Immature natural killer cell (primary cell): ENCODE measurements around the gene G6PC1. TPM values are rescaled to one million over a fixed set of nuclear protein-coding genes. Genes with fewer than 3 reads are reported as not detected.
"Not testable (repeated sequence)": the region's sequence is repeated elsewhere in the genome, so short reads cannot be mapped to it uniquely, and the experiment has no call there.

ENCODE experiments used
- DNase-seq, 3 donors: peaks; one replicate each; pipeline ENCODE4 v3.0.0; 2022; ENCODE audit warnings: mixed read lengths in 1 of 3
- H3K27ac Mint-ChIP-seq, 6 donors: one replicate each; pipeline ENCODE4 v1.8.0; 2020; ENCODE audit warnings: mixed read lengths in 6 of 6, mild to moderate bottlenecking in 5 of 6, inconsistent platforms in 4 of 6, moderate library complexity in 3 of 6
- H3K27me3 Mint-ChIP-seq, 3 donors: one replicate each; pipeline ENCODE4 v1.8.0; 2020 to 2021; ENCODE audit warnings: low read depth in 3 of 3, mild to moderate bottlenecking in 3 of 3, mixed read lengths in 3 of 3, moderate library complexity in 3 of 3, inconsistent platforms in 1 of 3
- H3K36me3 Mint-ChIP-seq, 3 donors: one replicate each; pipeline ENCODE4 v1.8.0; 2020; ENCODE audit warnings: mixed read lengths in 3 of 3, inconsistent platforms in 2 of 3, mild to moderate bottlenecking in 2 of 3
- H3K4me1 Mint-ChIP-seq, 2 donors: one replicate each; pipeline ENCODE4 v1.8.0; 2020; ENCODE audit warnings: inconsistent platforms in 2 of 2, mild to moderate bottlenecking in 2 of 2, mixed read lengths in 2 of 2, moderate library complexity in 1 of 2
- H3K4me3 Mint-ChIP-seq, 5 donors: one replicate each; pipeline ENCODE4 v1.8.0; 2020; ENCODE audit warnings: mild to moderate bottlenecking in 5 of 5, mixed read lengths in 5 of 5, inconsistent platforms in 3 of 5, moderate library complexity in 3 of 5
- H3K9me3 Mint-ChIP-seq, 6 donors: one replicate each; pipeline ENCODE4 v1.8.0; 2020; ENCODE audit warnings: mild to moderate bottlenecking in 6 of 6, mixed read lengths in 6 of 6, inconsistent platforms in 4 of 6, moderate library complexity in 3 of 6
- polyA plus RNA-seq, 3 donors: library from polyadenylated mRNA; unstranded; fragments of 300-500 nt; fragmentation: Illumina TruSeq; gene quantifications; one replicate each; pipeline ENCODE4 v1.2.3, GENCODE V29; 2021

Gene G6PC1
- polyA plus RNA-seq, 3 donors from 2014 or later = not detected

- H3K9me3 Mint-ChIP-seq = not testable (repeated sequence)
Measured at GRCh38 chr17:42881706-42882105, 18.9 kb upstream of the G6PC1 start.

GRCh38 chr17:42882166-42882565, 18.4 kb upstream of the G6PC1 start:
- Mint-ChIP-seq H3K36me3 (no peaks in the 10 kb centered on the region), H3K4me3 (no peak overlapping the region), H3K27me3 (peaks cover 1 to 8% (median 3%) of the 10 kb centered on the region in 3 donors), H3K9me3 (no peaks in the 10 kb centered on the region), H3K4me1 (no peaks in the 10 kb centered on the region), H3K27ac (no peak overlapping the region)
- DNase-seq = no peak

More at GRCh38 chr17:42881706-42882105, 18.9 kb upstream of the G6PC1 start:
- not testable (repeated sequence) for H3K4me1 Mint-ChIP-seq, H3K4me3 Mint-ChIP-seq, H3K27ac Mint-ChIP-seq, H3K36me3 Mint-ChIP-seq, DNase-seq, H3K27me3 Mint-ChIP-seq

GRCh38 chr17:42883802-42884558, 16.6 kb upstream of the G6PC1 start:
- Mint-ChIP-seq H3K4me3 (no peak overlapping the region), H3K27me3 (peaks cover 1 to 8% (median 3%) of the 10 kb centered on the region in 3 donors), H3K4me1 (no peaks in the 10 kb centered on the region), H3K9me3 (no peaks in the 10 kb centered on the region), H3K27ac (no peak overlapping the region), H3K36me3 (no peaks in the 10 kb centered on the region)
- DNase-seq = no peak

GRCh38 chr17:42885806-42886205, 14.8 kb upstream of the G6PC1 start:
- H3K36me3 Mint-ChIP-seq, H3K27ac Mint-ChIP-seq, H3K9me3 Mint-ChIP-seq, H3K4me3 Mint-ChIP-seq, DNase-seq, H3K4me1 Mint-ChIP-seq: not testable (repeated sequence)
- peaks cover 1 to 11% (median 3%) of the 10 kb centered on the region in 3 donors for H3K27me3 Mint-ChIP-seq

GRCh38 chr17:42886283-42887176, 14.1 kb upstream of the G6PC1 start:
- no peak overlapping the region for H3K27ac Mint-ChIP-seq
- H3K9me3 Mint-ChIP-seq = peaks cover 0 to 1% (median 0%) of the 10 kb centered on the region in 6 donors
- DNase-seq = no peak
- no peak overlapping the region for H3K4me3 Mint-ChIP-seq
- no peaks in the 10 kb centered on the region for H3K4me1 Mint-ChIP-seq
- no peaks in the 10 kb centered on the region for H3K36me3 Mint-ChIP-seq
- H3K27me3 Mint-ChIP-seq = peaks cover 1 to 11% (median 3%) of the 10 kb centered on the region in 3 donors

- no peak for DNase-seq
- Mint-ChIP-seq H3K4me3 (no peak overlapping the region), H3K27ac (peak overlapping the region in 1 of 6 donors; percentile 70), H3K27me3 (peaks cover 1 to 9% (median 9%) of the 10 kb centered on the region in 3 donors), H3K4me1 (no peaks in the 10 kb centered on the region), H3K36me3 (no peaks in the 10 kb centered on the region), H3K9me3 (peaks cover 0 to 1% (median 0%) of the 10 kb centered on the region in 6 donors)
Measured at GRCh38 chr17:42889809-42890208, 10.8 kb upstream of the G6PC1 start.

GRCh38 chr17:42891539-42892152, 9.0 kb upstream of the G6PC1 start:
- H3K9me3 Mint-ChIP-seq = peaks cover 0 to 1% (median 0%) of the 10 kb centered on the region in 6 donors
- no peaks in the 10 kb centered on the region for H3K36me3 Mint-ChIP-seq
- no peak overlapping the region for H3K4me3 Mint-ChIP-seq
- no peak for DNase-seq
- H3K27me3 Mint-ChIP-seq = peaks cover 3 to 10% (median 10%) of the 10 kb centered on the region in 3 donors
- H3K27ac Mint-ChIP-seq = no peak overlapping the region
- H3K4me1 Mint-ChIP-seq = no peaks in the 10 kb centered on the region

- Mint-ChIP-seq H3K27me3 (peaks cover 7 to 9% (median 8%) of the 10 kb centered on the region in 3 donors), H3K27ac (no peak overlapping the region), H3K4me1 (no peaks in the 10 kb centered on the region), H3K36me3 (no peaks in the 10 kb centered on the region), H3K4me3 (no peak overlapping the region), H3K9me3 (peaks cover 0 to 1% (median 0%) of the 10 kb centered on the region in 6 donors)
- no peak for DNase-seq
Measured at GRCh38 chr17:42893359-42893758, 7.2 kb upstream of the G6PC1 start.

GRCh38 chr17:42894283-42895184, 6.1 kb upstream of the G6PC1 start:
- Mint-ChIP-seq H3K27ac (no peak overlapping the region), H3K36me3 (no peaks in the 10 kb centered on the region), H3K4me3 (no peak overlapping the region), H3K27me3 (peaks cover 7 to 9% (median 8%) of the 10 kb centered on the region in 3 donors), H3K4me1 (no peaks in the 10 kb centered on the region), H3K9me3 (peaks cover 0 to 1% (median 0%) of the 10 kb centered on the region in 6 donors)
- no peak for DNase-seq

GRCh38 chr17:42895185-42895555, 5.4 kb upstream of the G6PC1 start:
- DNase-seq = no peak
- Mint-ChIP-seq H3K27me3 (peaks cover 5 to 8% (median 7%) of the 10 kb centered on the region in 3 donors), H3K36me3 (no peaks in the 10 kb centered on the region), H3K4me1 (no peaks in the 10 kb centered on the region), H3K27ac (no peak overlapping the region), H3K4me3 (no peak overlapping the region), H3K9me3 (peaks cover 0 to 1% (median 0%) of the 10 kb centered on the region in 6 donors)

- Mint-ChIP-seq H3K27me3 (peaks cover 5 to 12% (median 8%) of the 10 kb centered on the region in 3 donors), H3K4me1 (no peaks in the 10 kb centered on the region), H3K36me3 (no peaks in the 10 kb centered on the region), H3K4me3 (no peak overlapping the region), H3K27ac (no peak overlapping the region), H3K9me3 (no peaks in the 10 kb centered on the region)
- no peak for DNase-seq
Measured at GRCh38 chr17:42898147-42898811, 2.3 kb upstream of the G6PC1 start.

- not testable (repeated sequence) for H3K4me1 Mint-ChIP-seq, H3K9me3 Mint-ChIP-seq, H3K36me3 Mint-ChIP-seq, H3K4me3 Mint-ChIP-seq, DNase-seq, H3K27ac Mint-ChIP-seq, H3K27me3 Mint-ChIP-seq
Measured at GRCh38 chr17:42899981-42900380, 618 bp upstream of the G6PC1 start.
